Astrocyte (in vitro differentiated cells and primary cell): ENCODE data around the gene PACRG. TPM values are rescaled to one million over a fixed set of nuclear protein-coding genes. Genes with fewer than 3 reads are reported as not detected.

Experiments
- DNase-seq: peaks from one replicate; pipeline ENCODE4 v3.0.0-alpha.2; 2010; ENCODE audit warnings: low read depth
- FAIRE-seq: peaks from 2 replicates; lab custom pipeline; 2011; peaks lifted over from hg19 to GRCh38; lab: Jason Lieb, UNC
- H2AFZ ChIP-seq: 2 replicates; pipeline ENCODE4 v1.6.0; 2012; ENCODE audit warnings: low read depth, low read length, inconsistent platforms
- H3K27ac ChIP-seq: 2 replicates; pipeline ENCODE4 v1.5.1; 2011; ENCODE audit warnings: low read depth, low read length, inconsistent platforms
- H3K27me3 ChIP-seq: 2 replicates; pipeline ENCODE4 v1.6.0; 2011; ENCODE audit warnings: low read length, inconsistent platforms; ENCODE audit not compliant: insufficient read depth
- H3K36me3 ChIP-seq: 2 replicates; pipeline ENCODE4 v1.5.1; 2011; ENCODE audit warnings: low read length, inconsistent platforms; ENCODE audit not compliant: insufficient read depth
- H3K4me1 ChIP-seq: 2 replicates; pipeline ENCODE4 v1.5.1; 2011; ENCODE audit warnings: low read length, inconsistent platforms; ENCODE audit not compliant: insufficient read depth
- H3K4me2 ChIP-seq: 2 replicates; pipeline ENCODE4 v1.6.0; 2012; ENCODE audit warnings: low read length, inconsistent platforms
- H3K4me3 ChIP-seq: 2 replicates; pipeline ENCODE4 v1.5.1; 2011; ENCODE audit warnings: low read depth, mild to moderate bottlenecking, low read length, inconsistent platforms; ENCODE audit not compliant: insufficient read depth
- H3K79me2 ChIP-seq: 2 replicates; pipeline ENCODE4 v1.6.0; 2012; ENCODE audit warnings: mild to moderate bottlenecking, low read length, inconsistent platforms; ENCODE audit not compliant: insufficient read depth
- H3K9ac ChIP-seq: 2 replicates; pipeline ENCODE4 v1.6.0; 2012; ENCODE audit warnings: mild to moderate bottlenecking, low read length, inconsistent platforms
- H3K9me3 ChIP-seq: 2 replicates; pipeline ENCODE4 v1.5.1; 2012; ENCODE audit warnings: low read depth, mild to moderate bottlenecking, low read length, inconsistent platforms; ENCODE audit not compliant: insufficient read depth
- H4K20me1 ChIP-seq: 2 replicates; pipeline ENCODE4 v1.6.0; 2012; ENCODE audit warnings: low read length, inconsistent platforms; ENCODE audit not compliant: insufficient read depth
- H3K27ac Mint-ChIP-seq: one replicate; pipeline ENCODE4 v1.8.0; 2021; ENCODE audit warnings: mild to moderate bottlenecking, mixed read lengths; ENCODE audit not compliant: unreplicated experiment
- H3K27me3 Mint-ChIP-seq: one replicate; pipeline ENCODE4 v1.8.0; 2021; ENCODE audit warnings: low read depth, mixed read lengths; ENCODE audit not compliant: unreplicated experiment
- H3K36me3 Mint-ChIP-seq: one replicate; pipeline ENCODE4 v1.8.0; 2021; ENCODE audit warnings: low read depth, mixed read lengths; ENCODE audit not compliant: unreplicated experiment
- H3K4me1 Mint-ChIP-seq: one replicate; pipeline ENCODE4 v1.8.0; 2021; ENCODE audit warnings: low read depth, mixed read lengths; ENCODE audit not compliant: unreplicated experiment
- H3K4me3 Mint-ChIP-seq: one replicate; pipeline ENCODE4 v1.8.0; 2021; ENCODE audit warnings: mild to moderate bottlenecking, moderate library complexity, mixed read lengths; ENCODE audit not compliant: unreplicated experiment
- H3K9me3 Mint-ChIP-seq: one replicate; pipeline ENCODE4 v1.8.0; 2021; ENCODE audit warnings: mild to moderate bottlenecking, mixed read lengths; ENCODE audit not compliant: unreplicated experiment
- CTCF ChIP-seq: IDR thresholded peaks from 2 replicates; pipeline ENCODE4 v1.5.1; 2011; ENCODE audit warnings: low read depth, mild to moderate bottlenecking, inconsistent platforms, low read length, moderate library complexity; ENCODE audit not compliant: insufficient read depth
- EZH2 ChIP-seq: IDR thresholded peaks from 2 replicates; pipeline ENCODE4 v1.6.1; 2012; ENCODE audit warnings: mild to moderate bottlenecking, low read length, inconsistent platforms; ENCODE audit not compliant: insufficient read depth
- total RNA-seq: library from RNA; stranded (reverse); gene quantifications from 2 replicates; pipeline ENCODE4 v1.2.1, GENCODE V29; 2021

The PACRG gene
- total RNA-seq, 1 donor from 2014 or later = not detected

GRCh38 chr6:162864911-162865310, 137.1 kb downstream of the PACRG start:
- Histone ChIP-seq H3K79me2 (no peaks in the 10 kb centered on the region), H4K20me1 (no peaks in the 10 kb centered on the region), H3K4me1 (no peaks in the 10 kb centered on the region), H3K36me3 (no peaks in the 10 kb centered on the region), H3K27me3 (no peaks in the 10 kb centered on the region), H2AFZ (no peak overlapping the region), H3K4me3 (no peak overlapping the region), H3K4me2 (no peak overlapping the region), H3K9ac (no peak overlapping the region), H3K27ac (no peak overlapping the region), H3K9me3 (no peaks in the 10 kb centered on the region)
- DNase-seq (peak; percentile 72), FAIRE-seq (no peak)
- no peaks in the 10 kb centered on the region for H3K4me1 Mint-ChIP-seq
- no peak overlapping the region for H3K27ac Mint-ChIP-seq
- peaks cover 2% of the 10 kb centered on the region for H3K9me3 Mint-ChIP-seq
- H3K27me3 Mint-ChIP-seq = no peaks in the 10 kb centered on the region
- TF ChIP-seq CTCF (no peak), EZH2 (no peak)
- H3K4me3 Mint-ChIP-seq = no peak overlapping the region
- no peaks in the 10 kb centered on the region for H3K36me3 Mint-ChIP-seq

GRCh38 chr6:162866656-162867055, 138.9 kb downstream of the PACRG start:
- Histone ChIP-seq H2AFZ (no peak overlapping the region), H3K9me3 (no peaks in the 10 kb centered on the region), H3K27me3 (no peaks in the 10 kb centered on the region), H3K9ac (no peak overlapping the region), H4K20me1 (no peaks in the 10 kb centered on the region), H3K79me2 (no peaks in the 10 kb centered on the region), H3K4me3 (no peak overlapping the region), H3K4me1 (no peaks in the 10 kb centered on the region), H3K4me2 (no peak overlapping the region), H3K27ac (no peak overlapping the region), H3K36me3 (no peaks in the 10 kb centered on the region)
- H3K4me1 Mint-ChIP-seq = no peaks in the 10 kb centered on the region
- H3K27me3 Mint-ChIP-seq = no peaks in the 10 kb centered on the region
- H3K27ac Mint-ChIP-seq = no peak overlapping the region
- H3K4me3 Mint-ChIP-seq = no peak overlapping the region
- peaks cover 2% of the 10 kb centered on the region for H3K9me3 Mint-ChIP-seq
- FAIRE-seq (no peak), DNase-seq (no peak)
- H3K36me3 Mint-ChIP-seq = no peaks in the 10 kb centered on the region
- TF ChIP-seq CTCF = no peak

GRCh38 chr6:162868397-162868796, 140.6 kb downstream of the PACRG start:
- no peaks in the 10 kb centered on the region for H3K36me3 Mint-ChIP-seq
- FAIRE-seq (no peak), DNase-seq (no peak)
- no peaks in the 10 kb centered on the region for H3K9me3 ChIP-seq
- no peaks in the 10 kb centered on the region for H3K27me3 ChIP-seq
- H3K36me3 ChIP-seq = no peaks in the 10 kb centered on the region
- no peak overlapping the region for H3K4me2 ChIP-seq
- no peak overlapping the region for H3K27ac ChIP-seq
- no peaks in the 10 kb centered on the region for H3K27me3 Mint-ChIP-seq
- H3K4me3 ChIP-seq = no peak overlapping the region
- no peaks in the 10 kb centered on the region for H3K4me1 Mint-ChIP-seq
- no peaks in the 10 kb centered on the region for H4K20me1 ChIP-seq
- no peaks in the 10 kb centered on the region for H3K4me1 ChIP-seq
- no peak overlapping the region for H3K27ac Mint-ChIP-seq
- no peak overlapping the region for H3K4me3 Mint-ChIP-seq
- H3K9ac ChIP-seq = no peak overlapping the region
- peaks cover 2% of the 10 kb centered on the region for H3K9me3 Mint-ChIP-seq
- TF ChIP-seq CTCF (no peak), EZH2 (no peak)
- H2AFZ ChIP-seq = no peak overlapping the region
- H3K79me2 ChIP-seq = no peaks in the 10 kb centered on the region
